ENCODE results near the gene SRSF1.
"Not testable (repeated sequence)": the region's sequence is repeated elsewhere in the genome, so short reads cannot be mapped to it uniquely, and the experiment has no call there.

SRSF1 gene

DNA sequence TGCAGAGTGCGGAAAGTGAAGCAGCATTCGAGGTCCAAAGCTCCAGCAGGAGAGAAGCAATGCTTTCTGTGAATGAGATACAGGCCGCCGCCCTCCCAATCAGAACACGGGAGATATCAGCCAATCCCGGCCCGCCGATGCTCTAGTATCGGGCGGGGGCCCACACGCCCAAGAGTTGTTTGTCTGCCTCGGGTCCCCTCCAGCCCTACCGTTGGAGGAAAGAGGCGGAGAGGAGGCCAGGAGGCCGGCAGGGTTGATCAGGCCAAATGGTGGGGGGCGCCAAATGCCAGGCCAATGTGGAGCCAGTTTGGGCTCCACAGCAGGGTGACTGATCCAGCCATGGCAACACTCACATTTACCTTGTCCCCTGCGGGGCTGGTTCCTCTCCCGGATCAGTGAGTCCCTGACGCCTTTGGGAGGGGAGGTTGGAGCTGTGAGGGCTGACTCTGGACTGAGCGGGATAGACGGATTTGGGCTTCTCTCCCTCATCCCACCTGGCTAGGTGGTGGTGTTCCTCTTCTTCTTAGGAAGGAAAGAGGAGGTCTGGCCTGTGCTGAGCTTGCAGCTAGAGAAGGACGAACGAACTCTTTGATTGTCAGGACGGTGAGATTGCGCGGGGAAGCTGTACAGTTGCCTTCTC, 41.4 kb downstream of the SRSF1 start:
- DNase-seq (ENCODE audit: low read depth in 3 of 3), result no peak

DNA sequence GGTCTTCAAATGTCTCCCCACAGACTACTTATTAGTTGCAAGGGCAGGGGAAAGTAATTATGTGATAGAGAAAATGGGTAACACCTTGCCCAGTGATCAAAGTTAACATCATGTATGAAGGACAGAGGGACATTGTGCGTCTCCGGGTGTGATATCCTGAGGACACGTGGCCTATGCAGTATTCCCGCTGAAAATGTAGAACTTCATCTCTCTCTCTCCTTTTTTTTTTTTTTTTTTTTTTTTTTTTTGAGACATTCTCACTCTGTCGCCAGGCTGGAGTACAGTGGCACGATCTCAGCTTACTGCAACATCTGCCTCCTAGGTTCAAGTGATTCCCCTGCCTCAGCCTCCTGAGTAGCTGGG, 43.9 kb downstream of the SRSF1 start:
- no peak for DNase-seq (ENCODE audit: low read depth in 3 of 3)

DNA sequence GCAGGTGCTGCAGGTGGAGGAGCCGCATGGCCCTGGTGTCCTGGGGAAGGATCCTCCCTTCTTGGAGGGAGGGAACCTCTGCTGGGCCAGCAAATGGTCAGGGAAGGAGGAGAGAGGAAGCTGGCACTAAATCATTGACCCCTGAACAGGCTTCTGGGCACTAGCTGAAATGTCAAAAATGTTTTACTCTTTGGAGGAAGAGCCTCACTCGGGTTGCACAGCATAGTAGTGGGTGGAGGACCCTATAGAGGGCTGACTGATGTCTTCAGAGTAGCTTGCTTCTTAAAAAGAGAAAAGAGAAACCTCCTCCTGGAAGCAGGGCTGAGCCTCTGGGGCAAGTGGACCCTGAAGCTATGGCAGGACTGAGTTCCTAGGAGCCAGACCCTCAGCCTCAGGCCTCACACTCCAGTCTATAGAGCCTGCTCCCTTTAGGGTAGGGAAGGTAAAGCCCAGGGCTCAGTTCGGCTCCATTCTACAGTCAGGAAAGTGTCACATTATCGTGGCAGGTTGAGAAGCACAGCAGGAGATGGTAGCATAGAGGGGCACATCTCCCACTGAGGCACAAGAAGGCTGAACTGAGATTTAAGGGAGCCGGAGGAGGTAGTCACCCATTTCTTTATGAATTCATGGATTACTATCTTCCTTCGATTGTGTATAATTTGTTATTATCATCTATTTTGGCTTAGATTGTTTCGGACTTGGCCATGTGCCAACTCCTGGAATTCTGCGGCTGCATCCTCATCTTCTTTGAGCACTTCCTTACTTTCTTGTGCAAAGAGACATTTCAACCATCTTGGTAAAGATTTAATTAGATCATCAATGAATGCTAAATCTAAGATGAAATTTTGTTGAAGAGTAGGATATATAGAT, 44.5 kb downstream of the SRSF1 start:
- no peak for DNase-seq (ENCODE audit: low read depth in 3 of 3)

DNA sequence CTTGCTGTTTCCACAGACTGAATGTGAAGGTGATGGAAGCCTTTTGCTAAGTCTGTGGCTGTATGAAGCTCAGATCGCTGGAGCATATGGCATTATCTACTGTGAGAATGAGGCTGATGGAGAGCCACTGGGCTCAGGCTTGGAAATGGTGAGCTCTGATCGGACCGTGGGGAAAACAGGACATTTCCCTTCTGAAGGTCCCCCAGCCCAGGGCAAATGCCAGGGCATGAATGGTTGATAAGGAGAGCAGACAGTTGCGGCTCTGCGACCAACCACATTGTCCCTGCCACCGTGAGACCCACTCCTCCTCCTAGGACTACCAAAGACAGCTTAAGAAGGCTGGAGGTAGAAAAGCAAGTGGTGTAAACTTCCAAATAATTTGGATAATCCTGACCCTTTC, 47.1 kb downstream of the SRSF1 start:
- DNase-seq (ENCODE audit: low read depth in 3 of 3), result no peak

DNA sequence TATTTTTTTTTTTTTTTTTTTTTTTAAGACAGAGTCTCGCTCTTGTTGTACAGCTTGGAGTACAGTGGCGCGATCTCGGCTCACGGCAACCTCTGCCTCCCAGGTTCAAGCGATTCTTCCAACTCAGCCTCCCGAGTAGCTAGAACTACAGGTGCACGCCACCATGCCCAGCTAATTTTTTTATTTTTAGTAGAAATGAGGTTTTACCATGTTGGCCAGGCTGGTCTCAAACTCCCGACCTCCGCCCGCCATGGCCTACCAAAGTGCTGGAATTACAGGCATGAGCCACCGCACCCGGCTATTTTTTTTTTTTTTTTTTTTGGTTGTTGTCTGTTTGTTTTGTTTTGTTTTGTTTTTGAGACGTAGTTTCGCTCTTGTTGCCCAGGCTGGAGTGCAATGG, 48.7 kb downstream of the SRSF1 start:
- DNase-seq (ENCODE audit: low read depth in 3 of 3), result not testable (repeated sequence)

DNA sequence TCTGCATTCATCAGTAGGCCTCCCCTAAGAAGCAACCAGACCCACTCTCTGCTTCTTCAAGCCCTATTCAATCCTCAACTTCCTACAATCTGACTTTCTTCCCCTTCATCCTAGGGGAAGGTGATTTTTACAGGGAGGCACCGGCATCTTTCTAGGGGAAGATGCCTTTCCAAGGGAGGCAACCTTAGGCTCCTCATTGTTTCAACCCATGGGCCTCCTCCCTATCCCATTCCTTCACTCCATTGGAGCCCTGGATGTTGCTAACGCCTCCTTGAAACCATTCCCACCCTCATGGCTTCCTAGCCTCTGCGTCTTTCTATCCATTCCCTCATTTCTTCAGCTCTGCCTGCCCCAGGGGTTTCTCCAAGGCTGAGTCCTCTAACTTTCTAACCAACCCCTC, 49.2 kb downstream of the SRSF1 start:
- no peak for DNase-seq (ENCODE audit: low read depth in 3 of 3)

DNA sequence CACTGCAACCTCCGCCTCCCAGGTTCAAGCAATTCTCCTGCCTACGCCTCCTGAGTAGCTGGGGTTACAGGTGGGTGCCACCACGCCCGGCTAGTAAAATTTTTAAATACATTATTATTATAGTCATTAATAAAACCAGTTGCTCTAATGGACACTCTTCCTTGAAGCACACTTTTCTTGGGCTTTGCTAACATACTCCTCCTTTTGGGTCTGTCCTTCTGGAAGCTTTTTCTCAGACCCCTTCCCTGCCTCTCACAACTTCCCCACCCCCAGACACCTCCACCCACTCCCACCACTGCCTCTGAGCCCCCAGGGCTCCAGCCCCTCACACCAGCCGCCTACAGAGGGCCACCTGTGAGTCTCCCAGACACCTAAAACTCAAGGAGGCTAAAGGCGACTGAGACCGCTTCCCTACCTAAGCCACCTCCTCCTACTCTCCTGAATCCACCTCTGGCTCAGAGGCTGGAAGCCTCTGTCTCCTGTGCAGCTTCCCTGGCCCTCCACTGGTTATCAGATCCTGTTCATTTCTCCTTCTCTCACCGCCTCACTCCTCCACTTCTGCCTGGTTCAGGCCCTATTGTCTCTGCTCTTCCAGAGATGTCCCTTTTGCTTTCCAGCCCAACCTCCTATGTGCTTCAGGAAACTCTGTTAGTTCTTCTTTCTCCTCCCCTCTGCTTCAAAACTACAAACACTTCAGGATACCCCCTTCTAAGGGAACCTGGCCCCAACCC, 49.8 kb downstream of the SRSF1 start:
- DNase-seq (ENCODE audit: low read depth in 3 of 3), result no peak

DNA sequence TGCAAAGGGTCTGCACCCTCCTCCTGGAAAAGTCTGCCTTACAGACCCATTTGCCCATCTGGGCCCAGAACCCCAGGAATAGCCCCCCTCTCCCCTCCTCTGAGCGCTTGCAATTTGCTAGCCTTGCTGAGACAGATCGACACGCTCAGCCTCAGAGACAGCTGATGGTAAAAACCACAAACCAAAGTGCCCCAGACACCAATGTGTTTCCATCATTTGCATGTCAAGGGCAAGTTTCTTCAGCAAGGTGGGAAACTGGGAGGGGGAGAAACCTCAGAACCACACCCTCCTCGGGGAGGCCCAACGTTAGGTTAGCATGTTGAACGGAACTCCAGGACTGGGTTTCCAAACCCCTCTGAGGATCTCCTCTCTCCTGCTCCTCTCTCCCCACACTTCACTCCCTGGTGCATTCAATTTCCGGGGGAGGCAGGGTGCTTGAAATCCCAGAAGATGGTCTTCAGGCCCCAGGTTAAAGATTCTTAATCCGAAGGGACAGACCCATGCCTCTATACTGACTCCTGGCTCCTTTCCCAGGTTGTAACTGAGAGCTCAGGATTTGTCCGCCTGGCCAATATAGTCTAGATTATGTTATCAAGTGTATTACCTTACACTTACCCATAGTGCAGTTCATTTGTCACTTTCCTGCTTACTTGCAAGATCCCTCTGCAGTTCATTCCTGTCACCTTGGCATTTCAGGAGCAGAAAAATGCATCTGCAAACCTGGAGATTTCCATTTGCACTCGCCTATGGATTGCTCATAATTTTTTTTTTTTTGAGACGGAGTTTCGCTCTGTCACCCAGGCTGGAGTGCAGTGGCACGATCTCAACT, 50.5 kb downstream of the SRSF1 start:
- no peak for DNase-seq (ENCODE audit: low read depth in 3 of 3)

DNA sequence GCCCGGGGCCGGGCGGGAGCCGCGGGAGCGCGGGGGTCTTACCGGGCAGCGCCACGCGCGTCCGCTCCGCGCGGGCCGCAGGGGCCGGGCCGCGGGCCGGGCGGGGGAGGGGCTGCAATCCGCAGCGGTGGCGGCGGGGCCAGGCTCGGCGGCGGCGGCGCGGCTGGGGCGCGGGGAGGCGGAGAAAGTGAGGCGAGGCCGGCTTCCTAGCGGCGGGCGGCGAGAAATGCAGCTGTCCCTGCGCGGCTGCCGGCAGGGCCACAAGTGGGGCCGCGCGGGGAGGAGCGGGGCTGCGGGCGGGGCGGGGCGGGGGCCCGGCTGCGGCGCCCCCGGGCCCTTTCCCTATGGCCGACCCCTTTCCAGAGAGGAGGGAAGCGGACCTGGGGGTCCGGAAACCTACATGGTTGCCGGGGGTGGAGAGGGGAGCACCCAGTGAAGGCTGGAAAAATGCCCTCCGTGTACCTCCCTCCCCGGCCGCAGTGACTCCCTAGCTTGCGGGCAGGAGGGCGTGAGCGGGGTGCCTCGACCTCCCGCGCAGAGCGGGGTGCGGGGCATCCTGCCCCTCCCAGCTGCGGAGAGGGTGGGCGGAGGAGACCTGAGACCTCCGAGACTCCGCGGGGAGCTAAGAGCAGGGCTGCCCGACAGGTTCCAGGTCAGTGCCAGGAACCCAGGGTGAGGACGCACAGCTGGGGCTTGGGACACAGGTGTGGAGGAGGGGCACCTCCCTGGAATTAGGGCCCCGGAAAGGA, 51.7 kb downstream of the SRSF1 start, which contains the start of gene CUEDC1:
Gene CUEDC1, minus strand, starts transcription at position 230 of the 749 bp plus-strand sequence. CDS start 69,848 bp downstream, outside the sequence.
- DNase-seq (ENCODE audit: low read depth in 3 of 3), result peak; percentile 39 to 60 (median 46)

DNA sequence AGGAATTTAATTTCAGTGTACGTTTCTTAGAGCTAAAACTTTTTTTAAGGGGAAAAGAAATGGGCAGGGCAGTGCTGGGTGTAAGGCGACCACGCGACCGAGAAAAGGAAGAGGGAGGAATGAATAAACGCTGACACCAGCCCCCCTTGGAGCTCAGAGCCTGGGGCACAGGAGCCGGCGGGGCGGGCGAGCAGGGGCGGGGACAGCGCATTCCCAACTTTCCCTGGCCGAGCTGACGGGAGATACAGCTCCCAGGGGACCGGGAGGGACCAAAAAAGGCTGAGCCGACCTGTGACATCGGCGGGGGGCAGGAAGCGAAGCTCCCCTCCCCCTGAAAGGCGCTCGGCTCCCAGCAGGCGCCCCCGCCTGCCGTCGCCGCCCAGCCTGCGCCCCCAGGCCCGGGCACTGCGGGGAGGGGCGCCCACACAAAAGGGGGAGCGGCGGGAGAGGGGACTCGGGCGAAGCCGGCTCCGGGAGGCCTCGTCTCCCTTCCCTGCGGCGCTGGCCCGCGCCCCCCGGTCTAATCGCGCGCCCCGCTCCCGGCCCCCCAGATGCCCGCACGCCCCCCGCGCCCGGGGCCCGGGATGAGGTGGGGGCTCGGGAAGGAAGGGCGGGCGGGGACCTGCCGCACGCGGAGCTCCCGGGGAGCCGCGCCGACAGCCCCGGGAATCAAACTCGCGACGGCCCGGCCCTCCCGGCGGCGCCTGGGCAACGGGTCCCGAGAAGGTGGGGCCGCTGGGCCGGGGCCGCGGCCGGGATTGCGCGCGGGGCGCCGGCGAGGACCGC, 52.5 kb downstream of the SRSF1 start:
- no peak for DNase-seq (ENCODE audit: low read depth in 3 of 3)

DNA sequence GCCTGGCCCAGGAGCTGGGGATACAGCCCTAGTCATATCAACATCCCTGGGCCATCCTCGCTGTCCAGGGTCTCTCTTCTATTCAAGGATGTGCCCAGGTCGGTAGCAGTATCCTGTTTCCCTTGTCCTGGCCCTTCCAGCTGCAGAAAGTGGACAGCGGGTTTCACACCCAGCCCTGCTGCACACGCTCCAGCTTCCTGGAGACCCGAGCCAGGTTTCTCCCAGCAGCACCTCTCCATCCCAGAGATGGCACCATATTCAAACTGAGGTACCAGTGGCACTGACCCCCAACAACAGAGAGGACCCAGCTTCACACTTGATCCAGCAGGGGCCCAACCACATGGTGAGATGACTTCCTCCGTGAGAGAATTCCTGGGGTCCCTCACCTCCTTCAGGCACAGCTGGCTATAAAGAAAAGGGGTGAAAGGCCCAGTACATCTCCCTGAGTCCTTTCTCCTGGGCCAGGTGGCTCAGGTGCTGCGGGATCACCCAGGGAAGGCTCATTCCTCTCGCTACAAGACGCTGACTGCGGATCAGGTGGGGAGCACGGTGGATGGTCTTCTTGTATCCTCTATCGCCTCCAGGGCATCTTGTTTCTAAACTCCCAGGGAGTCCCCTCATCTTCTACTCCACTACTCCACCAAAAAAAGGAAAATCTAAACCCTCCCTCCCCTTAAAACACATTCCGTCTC, 53.2 kb downstream of the SRSF1 start:
- DNase-seq (ENCODE audit: low read depth in 3 of 3), result no peak

All from stimulated activated CD4-positive, alpha-beta T cell treated with anti-CD3 and anti-CD28 coated beads, TNF-alpha, amount 100 ng/mL, for 48 hours (primary cell).